ENCODE results near the gene FARS2. TPM values are rescaled to one million over a fixed set of nuclear protein-coding genes. Genes with fewer than 3 reads are reported as not detected.

FARS2 gene
- polyA plus RNA-seq, 3 donors = 12.2 to 21.6 (median 17.7) TPM

DNA sequence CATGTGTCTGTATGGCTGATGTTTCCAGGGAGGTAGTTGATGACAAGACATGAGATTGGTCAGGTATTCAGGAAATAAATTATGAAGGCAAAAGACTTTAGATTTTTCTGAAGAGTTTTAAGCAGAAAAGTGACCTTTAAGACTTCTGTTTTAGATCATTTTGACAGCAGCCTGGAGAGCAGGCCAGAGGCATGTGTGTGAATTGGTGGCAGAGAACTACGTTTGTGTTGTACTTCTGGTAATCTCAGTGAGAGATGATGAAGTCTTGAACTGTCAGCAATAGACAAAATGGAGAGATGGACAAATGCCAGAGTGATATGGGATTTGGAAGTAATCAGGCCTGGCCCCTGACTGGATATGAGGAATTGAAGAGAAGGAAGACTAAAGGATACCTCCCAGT is 30.8 kb downstream of the FARS2 start:
- Histone ChIP-seq H3K27me3 (ENCODE audit: control insufficient read depth in 2 of 2, insufficient read depth in 2 of 2, low read length in 2 of 2) (no peaks in the 10 kb centered on the region), H3K4me1 (ENCODE audit: control insufficient read depth in 1 of 2, insufficient read depth in 2 of 2, low read length in 2 of 2) (peaks cover 10 to 12% of the 10 kb centered on the region in 2 donors), H3K4me2 (replicated peaks; ENCODE audit: extremely low read depth, low read length, poor library complexity, severe bottlenecking) (no peak overlapping the region), H3K9me3 (replicated peaks in 1 of 2; ENCODE audit: control insufficient read depth in 1 of 2, insufficient read depth in 1 of 2, low read length in 2 of 2) (no peaks in the 10 kb centered on the region), H2AFZ (ENCODE audit: insufficient read depth, low read depth, low read length, poor library complexity, severe bottlenecking) (no peak overlapping the region), H3K9ac (ENCODE audit: insufficient read depth, low read length, poor library complexity, severe bottlenecking) (no peak overlapping the region), H3K36me3 (replicated peaks in 1 of 2; ENCODE audit: control insufficient read depth in 1 of 2, insufficient read depth in 2 of 2, low read length in 2 of 2) (no peaks in the 10 kb centered on the region), H3K79me2 (ENCODE audit: insufficient read depth, low read length) (peaks cover 5% of the 10 kb centered on the region), H4K20me1 (ENCODE audit: insufficient read depth, low read length) (peaks cover 5% of the 10 kb centered on the region), H3K4me3 (replicated peaks in 1 of 3; ENCODE audit: low read depth in 2 of 3, low read length in 3 of 3) (no peak overlapping the region), H3K27ac (ENCODE audit: low read depth in 1 of 2, low read length in 2 of 2) (no peak overlapping the region)
- Mint-ChIP-seq H3K27ac (no peak overlapping the region), H3K27me3 (ENCODE audit: low read depth in 3 of 3) (peaks cover 0 to 2% (median 0%) of the 10 kb centered on the region in 3 donors), H3K9me3 (no peaks in the 10 kb centered on the region), H3K4me3 (no peak overlapping the region), H3K36me3 (peaks cover 3 to 6% of the 10 kb centered on the region in 2 donors), H3K4me1 (peaks cover 18% of the 10 kb centered on the region)
- intact Hi-C loops (cut with micrococcal nuclease) = no loop called here
- TF ChIP-seq, protein P1, sequence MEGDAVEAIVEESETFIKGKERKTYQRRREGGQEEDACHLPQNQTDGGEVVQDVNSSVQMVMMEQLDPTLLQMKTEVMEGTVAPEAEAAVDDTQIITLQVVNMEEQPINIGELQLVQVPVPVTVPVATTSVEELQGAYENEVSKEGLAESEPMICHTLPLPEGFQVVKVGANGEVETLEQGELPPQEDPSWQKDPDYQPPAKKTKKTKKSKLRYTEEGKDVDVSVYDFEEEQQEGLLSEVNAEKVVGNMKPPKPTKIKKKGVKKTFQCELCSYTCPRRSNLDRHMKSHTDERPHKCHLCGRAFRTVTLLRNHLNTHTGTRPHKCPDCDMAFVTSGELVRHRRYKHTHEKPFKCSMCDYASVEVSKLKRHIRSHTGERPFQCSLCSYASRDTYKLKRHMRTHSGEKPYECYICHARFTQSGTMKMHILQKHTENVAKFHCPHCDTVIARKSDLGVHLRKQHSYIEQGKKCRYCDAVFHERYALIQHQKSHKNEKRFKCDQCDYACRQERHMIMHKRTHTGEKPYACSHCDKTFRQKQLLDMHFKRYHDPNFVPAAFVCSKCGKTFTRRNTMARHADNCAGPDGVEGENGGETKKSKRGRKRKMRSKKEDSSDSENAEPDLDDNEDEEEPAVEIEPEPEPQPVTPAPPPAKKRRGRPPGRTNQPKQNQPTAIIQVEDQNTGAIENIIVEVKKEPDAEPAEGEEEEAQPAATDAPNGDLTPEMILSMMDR (IDR thresholded peaks at IDR 0.05) = no peak
- 94% methylated on average over 1 of the region's 1 CpG for WGBS (ENCODE audit: insufficient coverage)
- DNase-seq = no peak

DNA sequence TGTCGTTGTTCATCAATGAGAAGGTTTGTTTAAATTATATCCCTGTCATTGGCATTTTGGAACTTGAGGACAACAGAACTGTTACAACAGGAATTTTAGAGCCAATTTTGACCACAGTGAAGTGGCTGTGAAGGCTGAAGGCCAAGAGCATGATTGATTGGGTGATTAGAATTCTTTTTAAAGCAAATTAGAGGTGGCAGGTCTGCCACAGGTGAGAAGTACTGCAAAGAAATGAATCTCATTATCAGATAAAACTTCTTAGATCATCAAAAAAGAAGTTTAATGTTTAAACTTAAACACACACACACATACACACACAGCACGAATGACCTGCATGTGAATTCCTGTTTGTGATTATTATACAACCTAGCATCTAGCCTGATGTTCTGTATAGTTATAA is 32.4 kb downstream of the FARS2 start:
- H3K4me3 ChIP-seq (replicated peaks in 1 of 3; ENCODE audit: low read depth in 2 of 3, low read length in 3 of 3) = no peak overlapping the region
- H3K27ac ChIP-seq (ENCODE audit: low read depth in 1 of 2, low read length in 2 of 2) = peak overlapping the region in 1 of 2 donors; percentile 70
- peak overlapping the region in 2 of 7 donors; percentile 82 to 93 for H3K27ac Mint-ChIP-seq
- H3K4me1 ChIP-seq (ENCODE audit: control insufficient read depth in 1 of 2, insufficient read depth in 2 of 2, low read length in 2 of 2) = peaks cover 10 to 12% of the 10 kb centered on the region in 2 donors
- no CpG with 5 or more reads among the region's 2 CpGs for whole genome bisulfite sequencing (ENCODE audit: insufficient coverage)
- TF ChIP-seq, protein P1 (IDR thresholded peaks at IDR 0.05) = no peak
- no peaks in the 10 kb centered on the region for H4K20me1 ChIP-seq (ENCODE audit: insufficient read depth, low read length)
- no peak overlapping the region for H2AFZ ChIP-seq (ENCODE audit: insufficient read depth, low read depth, low read length, poor library complexity, severe bottlenecking)
- intact Hi-C loops (cut with micrococcal nuclease) = no loop called here
- peaks cover 11% of the 10 kb centered on the region for H3K4me1 Mint-ChIP-seq
- no peaks in the 10 kb centered on the region for H3K27me3 ChIP-seq (ENCODE audit: control insufficient read depth in 2 of 2, insufficient read depth in 2 of 2, low read length in 2 of 2)
- H3K27me3 Mint-ChIP-seq (ENCODE audit: low read depth in 3 of 3) = no peaks in the 10 kb centered on the region
- H3K79me2 ChIP-seq (ENCODE audit: insufficient read depth, low read length) = peaks cover 5% of the 10 kb centered on the region
- peaks cover 3 to 4% of the 10 kb centered on the region in 2 donors for H3K36me3 Mint-ChIP-seq
- no peak overlapping the region for H3K4me3 Mint-ChIP-seq
- no peaks in the 10 kb centered on the region for H3K9me3 Mint-ChIP-seq
- no peaks in the 10 kb centered on the region for H3K36me3 ChIP-seq (replicated peaks in 1 of 2; ENCODE audit: control insufficient read depth in 1 of 2, insufficient read depth in 2 of 2, low read length in 2 of 2)
- no peak overlapping the region for H3K9ac ChIP-seq (ENCODE audit: insufficient read depth, low read length, poor library complexity, severe bottlenecking)
- no peak for DNase-seq
- no peak overlapping the region for H3K4me2 ChIP-seq (replicated peaks; ENCODE audit: extremely low read depth, low read length, poor library complexity, severe bottlenecking)
- no peaks in the 10 kb centered on the region for H3K9me3 ChIP-seq (replicated peaks in 1 of 2; ENCODE audit: control insufficient read depth in 1 of 2, insufficient read depth in 1 of 2, low read length in 2 of 2)

Data from CD14-positive monocyte (primary cell).